ENCODE measurements around the gene MATN3.

- TF ChIP-seq CTCF (IDR thresholded peaks at IDR 0.05): no peak
- TF ChIP-seq POLR2A (IDR thresholded peaks at IDR 0.05): no peak
- TF ChIP-seq POLR2AphosphoS5 (IDR thresholded peaks at IDR 0.05): no peak
- TF ChIP-seq EP300 (IDR thresholded peaks at IDR 0.05): no peak
These were observed 47.6 kb upstream of the MATN3 start for GRCh38 chr2:20060106-20060505.
